Breast epithelium (tissue), 4 donors: Measurements from ENCODE around the gene MSLN. TPM values are rescaled to one million over a fixed set of nuclear protein-coding genes. Genes with fewer than 3 reads are reported as not detected.

Experiments
- DNase-seq, 2 donors: peaks; one replicate each; pipeline ENCODE4 v3.0.0-alpha.2; 2019; ENCODE audit warnings: low spot score in 2 of 2
- H3K27ac ChIP-seq, 2 donors: fragments of 200-600 bp; sonication (generic) in 1 of 2; one replicate each; pipeline ENCODE4 v1.5.1; 2016 to 2019; ENCODE audit warnings: mild to moderate bottlenecking in 1 of 2
- H3K27me3 ChIP-seq, 2 donors: fragments of 200-600 bp; sonication (generic) in 1 of 2; one replicate each; pipeline versions ENCODE4 v1.5.1 to v1.6.0; 2017 to 2019; ENCODE audit warnings: control low read depth in 1 of 2, mild to moderate bottlenecking in 1 of 2
- H3K36me3 ChIP-seq: fragments of 200-600 bp; one replicate; pipeline ENCODE4 v1.5.1; 2019
- H3K4me1 ChIP-seq, 2 donors: fragments of 200-600 bp; sonication (generic); one replicate each; pipeline ENCODE4 v1.5.1; 2016 to 2019; ENCODE audit warnings: control low read depth in 1 of 2
- H3K4me3 ChIP-seq, 3 donors: fragments of 200-600 bp; sonication (generic); 1 replicate in 2 of 3; 2 replicates in 1 of 3; pipeline ENCODE4 v1.5.1; 2016 to 2019; ENCODE audit warnings: mild to moderate bottlenecking in 3 of 3, moderate library complexity in 2 of 3
- H3K9me3 ChIP-seq, 2 donors: fragments of 200-600 bp; sonication (generic) in 1 of 2; one replicate each; pipeline ENCODE4 v1.5.1; 2016 to 2019; ENCODE audit warnings: control low read depth in 1 of 2
- CTCF ChIP-seq, 3 donors: fragments of 450-650 bp; IDR thresholded peaks; one replicate each; pipeline ENCODE4 v1.5.1; 2016 to 2017; ENCODE audit warnings: antibody characterized with exemption in 3 of 3, mild to moderate bottlenecking in 3 of 3, moderate library complexity in 3 of 3
- POLR2A ChIP-seq: fragments of 450-650 bp; IDR thresholded peaks from one replicate; pipeline ENCODE4 v1.6.1; 2016; ENCODE audit warnings: antibody characterized with exemption, mild to moderate bottlenecking, moderate library complexity
- POLR2AphosphoS5 ChIP-seq, 3 donors: sonication (generic); formaldehyde crosslinking; IDR thresholded peaks; one replicate each; pipeline ENCODE4 v1.6.1; 2017; ENCODE audit warnings: antibody characterized with exemption in 3 of 3
- intact Hi-C: fragments of 100-400 bp; cut with DNase I; formaldehyde crosslinking; loops from one replicate; pipeline ENCODE4 v1.15.1; 2023; ENCODE audit warnings: low total_unique reads
- total RNA-seq, 3 donors: library from RNA; depleted of rRNA; stranded (reverse); fragments of >200 nt; gene quantifications; one replicate each; pipeline ENCODE4 v1.1.0, GENCODE V29; 2016

Gene MSLN
- total RNA-seq, 3 donors from 2014 or later = 49.2 TPM; not detected in 2

- DNase-seq = no peak
- Histone ChIP-seq H3K4me3 (no peak overlapping the region), H3K9me3 (no peaks in the 10 kb centered on the region), H3K36me3 (no peaks in the 10 kb centered on the region), H3K4me1 (peaks cover 0 to 7% of the 10 kb centered on the region in 2 donors), H3K27ac (no peak overlapping the region), H3K27me3 (no peaks in the 10 kb centered on the region)
- TF ChIP-seq POLR2A = no peak
- no peak for TF ChIP-seq CTCF (IDR thresholded peaks at IDR 0.05)
- no peak for TF ChIP-seq POLR2AphosphoS5 (IDR thresholded peaks at IDR 0.05)
- intact Hi-C loops = no loop called here
Measured at GRCh38 chr16:743794-744500, 16.6 kb upstream of the MSLN start.

- TF ChIP-seq POLR2AphosphoS5 (IDR thresholded peaks at IDR 0.05) (no peak), CTCF (IDR thresholded peaks at IDR 0.05) (peak in 1 of 3 donors; percentile 19)
- H3K27ac ChIP-seq = no peak overlapping the region
- H3K4me1 ChIP-seq = peaks cover 0 to 3% of the 10 kb centered on the region in 2 donors
- H3K27me3 ChIP-seq = no peaks in the 10 kb centered on the region
- H3K36me3 ChIP-seq = no peaks in the 10 kb centered on the region
- no peaks in the 10 kb centered on the region for H3K9me3 ChIP-seq
- DNase-seq = no peak
- no peak overlapping the region for H3K4me3 ChIP-seq
- intact Hi-C loops = no loop called here
Measured at GRCh38 chr16:745739-746138, 14.8 kb upstream of the MSLN start.

- Histone ChIP-seq H3K27ac (no peak overlapping the region), H3K4me3 (no peak overlapping the region), H3K27me3 (no peaks in the 10 kb centered on the region), H3K36me3 (no peaks in the 10 kb centered on the region), H3K4me1 (peaks cover 0 to 3% of the 10 kb centered on the region in 2 donors), H3K9me3 (no peaks in the 10 kb centered on the region)
- no peak for DNase-seq
- intact Hi-C loops = no loop called here
- TF ChIP-seq CTCF (IDR thresholded peaks at IDR 0.05) (no peak), POLR2AphosphoS5 (IDR thresholded peaks at IDR 0.05) (no peak), POLR2A (no peak)
Measured at GRCh38 chr16:746637-747036, 13.9 kb upstream of the MSLN start.

- Histone ChIP-seq H3K27ac (peak overlapping the region in 1 of 2 donors; percentile 48), H3K36me3 (no peaks in the 10 kb centered on the region), H3K4me3 (no peak overlapping the region), H3K4me1 (peaks cover 0 to 3% of the 10 kb centered on the region in 2 donors), H3K9me3 (no peaks in the 10 kb centered on the region), H3K27me3 (no peaks in the 10 kb centered on the region)
- no peak for DNase-seq
- intact Hi-C loops = no loop called here
- TF ChIP-seq POLR2A = no peak
Measured at GRCh38 chr16:747978-748746, 12.4 kb upstream of the MSLN start.

- no peaks in the 10 kb centered on the region for H3K36me3 ChIP-seq
- no peaks in the 10 kb centered on the region for H3K27me3 ChIP-seq
- no peaks in the 10 kb centered on the region for H3K9me3 ChIP-seq
- TF ChIP-seq POLR2AphosphoS5 (IDR thresholded peaks at IDR 0.05) (peak in 1 of 3 donors; percentile 38), CTCF (IDR thresholded peaks at IDR 0.05) (no peak), POLR2A (no peak)
- DNase-seq = peak in 1 of 2 donors; percentile 54
- intact Hi-C loops = no loop called here
- peak overlapping the region in 1 of 2 donors; percentile 11 for H3K27ac ChIP-seq
- no peak overlapping the region for H3K4me3 ChIP-seq
- H3K4me1 ChIP-seq = peaks cover 0 to 3% of the 10 kb centered on the region in 2 donors
Measured at GRCh38 chr16:749010-749409, 11.5 kb upstream of the MSLN start.
